H9 (cell line): Measurements from ENCODE around the gene OR6V1. TPM values are rescaled to one million over a fixed set of nuclear protein-coding genes. Genes with fewer than 3 reads are reported as not detected.

Experiments
- DNase-seq: peaks from one replicate; pipeline ENCODE4 v3.0.0-alpha.2; 2017
- H2AFZ ChIP-seq: one replicate; pipeline ENCODE4 v1.6.1; 2013; ENCODE audit warnings: mild to moderate bottlenecking, low read length, control low read depth, moderate library complexity
- H2AK5ac ChIP-seq: 2 replicates; pipeline ENCODE4 v1.6.1; 2013; ENCODE audit warnings: low read length, control low read depth, mixed read lengths; ENCODE audit not compliant: insufficient read length
- H2BK120ac ChIP-seq: one replicate; pipeline ENCODE4 v1.6.1; 2013; ENCODE audit warnings: low read depth, mild to moderate bottlenecking, low read length, control low read depth, inconsistent platforms; ENCODE audit not compliant: poor library complexity, severe bottlenecking
- H2BK12ac ChIP-seq: 2 replicates; pipeline ENCODE4 v1.6.1; 2013; ENCODE audit warnings: low read length, control low read depth, mixed read lengths, low read depth; ENCODE audit not compliant: insufficient read length
- H2BK15ac ChIP-seq: 2 replicates; pipeline ENCODE4 v1.6.1; 2013; ENCODE audit warnings: low read depth, low read length, control low read depth
- H2BK20ac ChIP-seq: one replicate; pipeline ENCODE4 v1.6.1; 2013; ENCODE audit warnings: low read depth, mild to moderate bottlenecking, low read length, control low read depth, inconsistent platforms; ENCODE audit not compliant: poor library complexity, severe bottlenecking
- H2BK5ac ChIP-seq: 2 replicates; pipeline ENCODE4 v1.6.1; 2013; ENCODE audit warnings: low read length, control low read depth, mixed read lengths; ENCODE audit not compliant: insufficient read length
- H3K14ac ChIP-seq: 2 replicates; pipeline ENCODE4 v1.6.1; 2013; ENCODE audit warnings: low read length, control low read depth; ENCODE audit not compliant: insufficient read depth
- H3K18ac ChIP-seq: 2 replicates; pipeline ENCODE4 v1.6.1; 2013; ENCODE audit warnings: low read depth, mild to moderate bottlenecking, mixed read lengths, low read length, control low read depth; ENCODE audit not compliant: insufficient read length
- H3K23ac ChIP-seq: 2 replicates; pipeline ENCODE4 v1.6.1; 2013; ENCODE audit warnings: low read length, control low read depth, mixed read lengths, low read depth; ENCODE audit not compliant: insufficient read length
- H3K23me2 ChIP-seq: 2 replicates; pipeline ENCODE4 v1.6.1; 2013; ENCODE audit warnings: low read depth, mild to moderate bottlenecking, mixed read lengths, low read length, control low read depth; ENCODE audit not compliant: insufficient read length, poor library complexity, severe bottlenecking
- H3K27ac ChIP-seq: 2 replicates; pipeline ENCODE4 v1.5.1; 2013; ENCODE audit warnings: low read length, control low read depth, mixed read lengths, low read depth; ENCODE audit not compliant: insufficient read length
- H3K27me3 ChIP-seq: 2 replicates; pipeline ENCODE4 v1.6.1; 2013; ENCODE audit warnings: low read length, control low read depth, inconsistent platforms; ENCODE audit not compliant: insufficient read depth
- H3K4ac ChIP-seq: 2 replicates; pipeline ENCODE4 v1.6.1; 2013; ENCODE audit warnings: low read depth, mild to moderate bottlenecking, control low read depth, inconsistent platforms, low read length, moderate library complexity
- H3K4me1 ChIP-seq: 2 replicates; pipeline ENCODE4 v1.6.1; 2013; ENCODE audit warnings: low read length, control low read depth, inconsistent platforms; ENCODE audit not compliant: insufficient read depth
- H3K4me2 ChIP-seq: 2 replicates; pipeline ENCODE4 v1.6.1; 2013; ENCODE audit warnings: low read length, control low read depth, mixed read lengths; ENCODE audit not compliant: insufficient read length, insufficient read depth
- H3K56ac ChIP-seq: 2 replicates; pipeline ENCODE4 v1.6.1; 2013; ENCODE audit warnings: low read depth, mild to moderate bottlenecking, mixed read lengths, low read length, control low read depth; ENCODE audit not compliant: insufficient read length
- H3K79me1 ChIP-seq: 2 replicates; pipeline ENCODE4 v1.6.1; 2013; ENCODE audit warnings: low read depth, mild to moderate bottlenecking, moderate library complexity, low read length, control low read depth, inconsistent platforms; ENCODE audit not compliant: insufficient read depth, poor library complexity, severe bottlenecking
- H3K79me2 ChIP-seq: 2 replicates; pipeline ENCODE4 v1.6.1; 2013; ENCODE audit warnings: low read length, control low read depth, inconsistent platforms; ENCODE audit not compliant: insufficient read depth
- H3K9ac ChIP-seq: 2 replicates; pipeline ENCODE4 v1.6.1; 2013; ENCODE audit warnings: low read length, control low read depth, mixed read lengths; ENCODE audit not compliant: insufficient read length; ENCODE audit errors: extremely low read depth
- H3K9me3 ChIP-seq: one replicate; pipeline ENCODE4 v1.6.1; 2013; ENCODE audit warnings: low read depth, low read length, inconsistent platforms; ENCODE audit not compliant: control insufficient read depth
- H3T11ph ChIP-seq: one replicate; pipeline ENCODE4 v1.6.1; 2013; ENCODE audit warnings: mild to moderate bottlenecking, low read length, control low read depth, inconsistent platforms
- H4K20me1 ChIP-seq: one replicate; pipeline ENCODE4 v1.6.1; 2013; ENCODE audit not compliant: control insufficient read depth, insufficient read length, insufficient read depth
- H4K5ac ChIP-seq: 2 replicates; pipeline ENCODE4 v1.6.1; 2013; ENCODE audit warnings: low read depth, mild to moderate bottlenecking, mixed read lengths, low read length, control low read depth; ENCODE audit not compliant: insufficient read length
- H4K8ac ChIP-seq: replicated peaks from 2 replicates; pipeline ENCODE4 v1.6.1; 2013; ENCODE audit warnings: low read length, control low read depth, mixed read lengths, low read depth; ENCODE audit not compliant: insufficient read length
- H4K91ac ChIP-seq: 2 replicates; pipeline ENCODE4 v1.6.1; 2013; ENCODE audit warnings: low read depth, mild to moderate bottlenecking, moderate library complexity, mixed read lengths, low read length, control low read depth; ENCODE audit not compliant: insufficient read length
- H3K27ac Mint-ChIP-seq, 3 experiments: 2 replicates in 2 of 3; 3 replicates in 1 of 3; pipeline ENCODE4 v1.8.0; 2020 to 2021; ENCODE audit warnings: mixed read lengths in 3 of 3, mild to moderate bottlenecking in 1 of 3, moderate library complexity in 1 of 3
- H3K27me3 Mint-ChIP-seq: 2 replicates; pipeline ENCODE4 v1.8.0; 2021; ENCODE audit warnings: low read depth, mild to moderate bottlenecking, moderate library complexity, mixed read lengths
- H3K36me3 Mint-ChIP-seq, 3 experiments: 2 replicates in 2 of 3; 3 replicates in 1 of 3; pipeline ENCODE4 v1.8.0; 2020 to 2021; ENCODE audit warnings: low read depth in 3 of 3, mixed read lengths in 3 of 3; ENCODE audit not compliant: insufficient read depth in 1 of 3
- H3K4me1 Mint-ChIP-seq, 2 experiments: 2 replicates each; pipeline ENCODE4 v1.8.0; 2020; ENCODE audit warnings: mixed read lengths in 2 of 2
- H3K4me3 Mint-ChIP-seq, 2 experiments: 2 replicates in 1 of 2; 3 replicates in 1 of 2; pipeline ENCODE4 v1.8.0; 2020 to 2021; ENCODE audit warnings: mild to moderate bottlenecking in 2 of 2, mixed read lengths in 2 of 2, moderate library complexity in 1 of 2
- H3K9me3 Mint-ChIP-seq, 2 experiments: 2 replicates in 1 of 2; 3 replicates in 1 of 2; pipeline ENCODE4 v1.8.0; 2020; ENCODE audit warnings: mild to moderate bottlenecking in 2 of 2, mixed read lengths in 2 of 2, moderate library complexity in 1 of 2
- WGBS: extraction: QIAGEN DNeasy Blood & Tissue Kit; methylation state at CpG from one replicate; pipeline ENCODE4 v1.1.7; 2013; ENCODE audit warnings: missing lambda C conversion rate, low lambda C conversion rate, mixed read lengths; ENCODE audit not compliant: insufficient read length; ENCODE audit errors: extremely low coverage; 5-methylcytosine and 5-hydroxymethylcytosine counted together
- total RNA-seq: library from RNA; stranded (reverse); gene quantifications from 2 replicates; pipeline ENCODE4 v1.2.1, GENCODE V29; 2021
- TF ChIP-seq, protein P1 (sequence below): fragments of 200-600 bp; sonication (generic); conservative IDR thresholded peaks from 3 replicates; pipeline ENCODE4 v1.8.0; 2021; ENCODE audit warnings: antibody characterized with exemption, mild to moderate bottlenecking

The OR6V1 gene
- total RNA-seq, 1 experiment from 2014 or later: not detected

DNA sequence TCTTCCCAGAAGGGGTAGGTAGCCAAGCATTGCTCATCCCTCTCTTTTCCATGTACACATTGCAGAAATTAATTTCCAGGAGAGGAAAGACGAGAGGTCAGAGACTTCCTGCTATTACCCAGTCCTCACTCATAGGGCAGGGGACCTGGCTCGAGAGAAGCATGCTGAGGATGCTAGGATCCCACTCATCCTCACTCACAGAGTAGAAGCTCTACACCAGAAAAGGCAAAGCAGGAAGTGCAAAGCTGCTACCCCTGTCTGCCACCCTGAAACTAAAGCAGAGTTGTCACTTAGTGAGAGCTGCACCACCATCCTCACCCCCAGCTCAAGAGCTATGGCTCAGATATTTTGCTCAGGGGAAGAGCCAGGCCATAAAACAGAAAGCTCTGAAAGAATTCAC, 35.1 kb upstream of the OR6V1 start:
- H4K8ac ChIP-seq: no peak overlapping the region
- no peak overlapping the region for H2AFZ ChIP-seq
- H3K23me2 ChIP-seq: no peaks in the 10 kb centered on the region
- no peaks in the 10 kb centered on the region for H3K79me2 ChIP-seq
- no peak overlapping the region for H2BK20ac ChIP-seq
- H3K4me2 ChIP-seq: no peak overlapping the region
- H3T11ph ChIP-seq: no peak overlapping the region
- TF ChIP-seq, protein P1, sequence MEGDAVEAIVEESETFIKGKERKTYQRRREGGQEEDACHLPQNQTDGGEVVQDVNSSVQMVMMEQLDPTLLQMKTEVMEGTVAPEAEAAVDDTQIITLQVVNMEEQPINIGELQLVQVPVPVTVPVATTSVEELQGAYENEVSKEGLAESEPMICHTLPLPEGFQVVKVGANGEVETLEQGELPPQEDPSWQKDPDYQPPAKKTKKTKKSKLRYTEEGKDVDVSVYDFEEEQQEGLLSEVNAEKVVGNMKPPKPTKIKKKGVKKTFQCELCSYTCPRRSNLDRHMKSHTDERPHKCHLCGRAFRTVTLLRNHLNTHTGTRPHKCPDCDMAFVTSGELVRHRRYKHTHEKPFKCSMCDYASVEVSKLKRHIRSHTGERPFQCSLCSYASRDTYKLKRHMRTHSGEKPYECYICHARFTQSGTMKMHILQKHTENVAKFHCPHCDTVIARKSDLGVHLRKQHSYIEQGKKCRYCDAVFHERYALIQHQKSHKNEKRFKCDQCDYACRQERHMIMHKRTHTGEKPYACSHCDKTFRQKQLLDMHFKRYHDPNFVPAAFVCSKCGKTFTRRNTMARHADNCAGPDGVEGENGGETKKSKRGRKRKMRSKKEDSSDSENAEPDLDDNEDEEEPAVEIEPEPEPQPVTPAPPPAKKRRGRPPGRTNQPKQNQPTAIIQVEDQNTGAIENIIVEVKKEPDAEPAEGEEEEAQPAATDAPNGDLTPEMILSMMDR: no peak
- H3K27ac ChIP-seq: no peak overlapping the region
- no peaks in the 10 kb centered on the region for H4K20me1 ChIP-seq
- H2AK5ac ChIP-seq: no peak overlapping the region
- H3K9ac ChIP-seq: no peak overlapping the region
- no peak overlapping the region for H2BK15ac ChIP-seq
- Mint-ChIP-seq H3K4me1 (peaks cover 0 to 4% of the 10 kb centered on the region in 2 experiments; a peak in 1 of 4 replicates), H3K27ac (no peak overlapping the region), H3K9me3 (no peaks in the 10 kb centered on the region), H3K36me3 (no peaks in the 10 kb centered on the region), H3K4me3 (no peak overlapping the region), H3K27me3 (peaks cover 1% of the 10 kb centered on the region)
- no peak overlapping the region for H3K56ac ChIP-seq
- H3K18ac ChIP-seq: no peak overlapping the region
- no peak overlapping the region for H2BK120ac ChIP-seq
- H3K14ac ChIP-seq: no peak overlapping the region; the same call in 1 of the 2 replicates
- H3K23ac ChIP-seq: no peak overlapping the region
- H3K4ac ChIP-seq: no peak overlapping the region
- H3K4me1 ChIP-seq: no peaks in the 10 kb centered on the region
- H3K27me3 ChIP-seq: no peaks in the 10 kb centered on the region
- no peak overlapping the region for H2BK5ac ChIP-seq
- no peak overlapping the region for H2BK12ac ChIP-seq
- H3K79me1 ChIP-seq: no peaks in the 10 kb centered on the region
- no peak overlapping the region for H4K5ac ChIP-seq
- no CpG with 5 or more reads among the region's 2 CpGs for WGBS
- no peaks in the 10 kb centered on the region for H3K9me3 ChIP-seq
- DNase-seq: no peak
- no peak overlapping the region for H4K91ac ChIP-seq
